H1 (cell line): ENCODE results near the gene CCL4.

Source experiments
- CTCF ChIP-seq, 3 experiments: IDR thresholded peaks; 1 replicate in 2 of 3; 2 replicates in 1 of 3; pipeline versions ENCODE4 v1.5.1 to v1.6.1; 2011; ENCODE audit warnings: low read length in 3 of 3, mild to moderate bottlenecking in 3 of 3, inconsistent platforms in 2 of 3, low read depth in 1 of 3, moderate library complexity in 1 of 3; ENCODE audit not compliant: insufficient read depth in 1 of 3; ENCODE audit errors: control extremely low read depth in 1 of 3
- EZH2 ChIP-seq: fragments of 200-600 bp; sonication (generic); IDR thresholded peaks from 2 replicates; pipeline ENCODE4 v1.7.1; 2012; ENCODE audit warnings: low read depth, mild to moderate bottlenecking, moderate library complexity, low read length, inconsistent platforms; ENCODE audit not compliant: severe bottlenecking
- GTF2F1 ChIP-seq: IDR thresholded peaks from 2 replicates; pipeline ENCODE4 v1.6.1; 2012; ENCODE audit warnings: low read depth, low read length, improper control_type of control experiment, borderline replicate concordance
- KDM5A ChIP-seq: fragments of 200-600 bp; IDR thresholded peaks from 2 replicates; pipeline ENCODE4 v1.7.1; 2012; ENCODE audit warnings: mild to moderate bottlenecking, low read length, inconsistent platforms, mixed read lengths
- TEAD4 ChIP-seq: IDR thresholded peaks from 2 replicates; pipeline ENCODE4 v1.6.1; 2012; ENCODE audit warnings: low read depth, low read length, inconsistent platforms, mixed read lengths
- YY1 ChIP-seq: IDR thresholded peaks from 2 replicates; pipeline ENCODE4 v1.6.1; 2011; ENCODE audit warnings: low read depth, mild to moderate bottlenecking, low read length

GRCh38 chr17:36131931-36132330 lies 28.3 kb downstream of the CCL4 start:
- TF ChIP-seq YY1 (no peak), TEAD4 (no peak), KDM5A (no peak), CTCF (IDR thresholded peaks at IDR 0.05; ENCODE audit: control extremely low read depth in 1 of 3, insufficient read depth in 1 of 3, low read depth in 1 of 3, low read length in 3 of 3) (no peak), EZH2 (no peak), GTF2F1 (no peak)
